NCI-H446 treated with DMSO at 0.1 percent for 48 hours (cell line): ENCODE results near the gene FAP.

Experiments used
- DNase-seq: peaks from one replicate; lab custom pipeline; 2025; lab: John Stamatoyannopoulos, UW

FAP gene

DNA sequence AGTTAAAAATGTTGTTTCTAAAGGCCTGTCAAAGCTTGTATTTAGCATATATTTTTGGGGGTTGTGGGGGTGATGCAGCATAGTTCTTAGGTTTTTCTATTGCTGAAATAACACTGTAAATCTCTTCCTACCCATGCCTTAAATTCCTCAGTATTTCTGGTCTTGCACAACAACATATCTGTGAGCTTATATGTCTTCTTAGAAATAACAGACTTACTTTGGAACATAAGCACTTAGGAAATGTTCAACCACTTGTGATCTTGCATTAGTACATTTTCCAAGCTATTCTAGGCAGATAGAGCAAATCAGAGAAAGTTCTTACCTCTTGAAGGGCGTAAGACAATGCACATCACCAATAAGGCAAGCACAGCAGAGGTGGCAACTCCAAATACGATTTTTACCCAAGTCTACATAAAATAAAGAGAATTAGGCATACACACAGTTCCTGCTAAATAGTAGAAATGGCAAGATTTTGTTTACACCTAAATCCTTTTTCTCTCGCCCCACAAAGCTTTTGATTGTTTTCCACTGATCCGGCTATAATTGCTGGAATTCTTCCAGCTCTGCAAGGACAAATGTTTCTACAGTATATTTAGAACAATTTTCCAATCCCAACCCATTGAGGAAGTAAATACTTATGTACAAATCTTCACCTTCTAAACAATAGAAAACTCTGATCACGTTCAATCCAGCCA, 512 bp downstream of the FAP start:
- no peak for DNase-seq

DNA sequence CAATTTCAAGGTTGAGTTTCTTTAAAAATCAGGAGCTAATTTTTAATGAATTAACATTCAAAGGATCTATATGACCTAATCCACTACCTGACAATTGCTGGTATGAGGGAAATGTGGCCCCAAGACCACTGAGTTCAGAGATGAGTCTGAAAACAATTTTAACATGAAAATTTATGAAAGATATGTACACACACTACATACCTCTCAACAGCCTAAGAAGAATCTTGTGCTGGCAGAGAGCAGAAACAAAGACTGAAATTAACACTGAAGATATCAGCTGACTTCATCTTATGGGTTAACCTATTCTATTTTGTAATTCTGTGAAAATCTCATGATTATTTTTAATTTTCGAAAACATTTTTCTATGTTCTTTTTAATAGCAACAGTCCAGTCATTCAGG, 1.7 kb downstream of the FAP start:
- no peak for DNase-seq

- DNase-seq, result no peak
These were observed 8.4 kb downstream of the FAP start for GRCh38 chr2:162234620-162235462.

- DNase-seq, result no peak
These were observed 10.0 kb downstream of the FAP start for GRCh38 chr2:162233197-162233596.

DNA sequence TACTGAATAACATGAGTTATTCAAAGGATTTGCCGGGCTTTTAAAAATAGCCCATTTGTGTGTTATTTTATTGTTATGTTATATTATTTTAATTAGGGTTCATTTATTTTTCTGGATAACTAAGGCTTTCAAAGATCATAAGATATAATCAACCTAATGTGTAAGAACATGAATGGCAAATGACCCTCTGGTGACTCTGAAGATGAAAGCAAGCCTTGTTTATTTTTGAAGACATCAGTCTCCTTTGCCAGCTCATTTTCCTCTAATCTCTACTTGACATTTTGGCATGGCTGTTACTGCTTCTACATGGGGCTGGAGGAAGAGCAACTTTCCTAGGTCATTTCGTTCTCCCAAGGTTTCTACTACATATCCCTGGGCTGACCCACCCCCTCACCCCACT, 10.6 kb downstream of the FAP start:
- DNase-seq, result no peak

DNA sequence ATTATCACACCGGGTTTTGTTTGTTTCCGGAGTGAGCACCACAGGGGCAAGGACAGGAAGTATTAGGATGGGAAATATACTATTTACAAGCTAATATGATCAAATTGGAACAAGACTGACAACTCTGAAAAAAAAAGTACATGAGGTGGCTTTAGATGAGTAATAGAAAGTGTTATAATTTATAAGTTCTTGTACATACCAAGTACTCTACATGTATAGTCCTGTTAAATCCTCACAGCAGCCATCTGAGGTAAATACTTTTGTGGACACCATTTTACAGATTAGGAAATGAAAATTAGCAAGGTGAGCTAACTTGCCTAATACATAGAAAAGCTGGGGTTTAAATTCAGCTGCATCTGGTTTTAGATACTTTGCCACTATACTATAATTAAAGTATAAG, 11.2 kb downstream of the FAP start:
- DNase-seq, result no peak

GRCh38 chr2:162230761-162231160, 12.5 kb downstream of the FAP start:
- no peak for DNase-seq

DNA sequence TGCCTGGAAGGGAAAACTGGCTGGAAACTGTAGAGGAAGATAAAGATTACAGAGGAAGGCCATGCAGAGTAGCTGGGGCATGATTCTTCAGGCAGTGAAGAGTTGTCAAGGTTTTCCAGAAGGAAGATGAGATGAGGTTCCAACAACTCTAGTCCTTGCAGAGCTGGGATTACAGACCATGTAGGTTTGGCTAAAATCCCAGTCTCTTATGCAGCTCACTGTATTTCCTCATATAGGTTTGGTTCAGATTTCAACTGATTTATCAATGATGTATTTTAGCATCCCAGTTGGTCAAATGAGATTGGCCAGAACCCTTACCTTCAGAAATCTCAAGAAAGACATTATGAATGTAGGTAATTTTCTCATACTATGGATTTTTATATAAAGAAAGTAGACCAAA, 16.4 kb downstream of the FAP start:
- no peak for DNase-seq

GRCh38 chr2:162221064-162221463, 22.2 kb downstream of the FAP start:
- DNase-seq, result peak; percentile 11

- DNase-seq, result no peak
These were observed 22.9 kb downstream of the FAP start for GRCh38 chr2:162220368-162220767.

GRCh38 chr2:162219426-162219825, 23.8 kb downstream of the FAP start:
- no peak for DNase-seq

DNA sequence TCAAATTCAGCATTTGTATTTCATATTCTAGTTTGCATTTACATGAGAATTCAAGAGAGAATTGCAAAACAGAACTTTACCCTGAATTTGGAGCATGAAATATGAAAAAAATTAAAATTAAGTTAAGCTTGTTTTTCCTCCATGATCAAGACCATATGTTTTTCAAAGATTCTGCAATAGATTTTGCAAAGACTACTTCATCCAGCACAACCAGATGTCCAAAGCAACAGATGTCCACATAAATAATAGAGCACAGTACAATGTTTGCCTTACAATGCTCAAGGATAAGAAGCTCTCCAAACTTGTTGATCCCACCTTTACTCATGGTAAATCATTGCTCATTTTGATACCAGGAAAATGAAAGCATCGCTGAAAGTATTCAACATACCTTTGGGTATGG, 25.6 kb downstream of the FAP start:
- DNase-seq, result no peak

DNA sequence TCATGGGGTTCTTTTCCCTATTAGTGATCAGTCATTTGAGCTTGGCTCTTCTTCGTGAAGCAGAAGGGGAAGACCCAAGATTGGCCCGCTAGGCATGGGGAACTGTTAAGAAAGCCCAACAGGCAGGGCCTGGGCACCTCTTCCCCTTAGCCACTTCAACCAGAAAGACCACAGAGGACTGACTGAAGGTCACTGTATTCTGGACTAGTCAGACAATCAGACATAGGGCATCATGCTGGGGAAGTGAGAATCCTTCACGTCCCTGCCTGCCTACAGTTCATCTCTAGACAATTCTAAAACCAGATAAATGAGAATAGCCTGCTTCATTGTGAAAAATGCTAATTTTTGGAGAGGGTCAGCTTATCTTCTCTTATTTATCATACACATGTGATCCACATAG, 28.1 kb downstream of the FAP start:
- DNase-seq, result no peak

GRCh38 chr2:162212366-162212765, 30.9 kb downstream of the FAP start:
- DNase-seq, result no peak

DNA sequence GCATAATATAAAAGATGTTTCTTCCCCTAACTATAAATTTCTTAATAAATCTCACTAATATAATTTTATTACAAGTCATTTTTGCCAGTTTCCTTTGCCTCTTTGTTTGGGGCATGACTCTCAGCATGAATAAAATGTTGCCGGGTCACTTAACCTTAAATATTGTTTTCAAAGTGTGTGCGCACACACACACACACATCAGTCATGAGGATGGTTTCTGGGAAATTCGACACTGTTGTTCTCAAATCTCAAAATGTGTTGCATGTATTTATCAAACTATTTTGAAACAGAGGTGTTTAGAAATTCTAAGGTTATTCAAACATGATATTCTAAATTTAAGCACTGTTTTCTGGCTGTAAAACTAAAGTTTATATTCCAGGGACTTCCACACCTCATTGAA, 31.5 kb downstream of the FAP start:
- no peak for DNase-seq

DNA sequence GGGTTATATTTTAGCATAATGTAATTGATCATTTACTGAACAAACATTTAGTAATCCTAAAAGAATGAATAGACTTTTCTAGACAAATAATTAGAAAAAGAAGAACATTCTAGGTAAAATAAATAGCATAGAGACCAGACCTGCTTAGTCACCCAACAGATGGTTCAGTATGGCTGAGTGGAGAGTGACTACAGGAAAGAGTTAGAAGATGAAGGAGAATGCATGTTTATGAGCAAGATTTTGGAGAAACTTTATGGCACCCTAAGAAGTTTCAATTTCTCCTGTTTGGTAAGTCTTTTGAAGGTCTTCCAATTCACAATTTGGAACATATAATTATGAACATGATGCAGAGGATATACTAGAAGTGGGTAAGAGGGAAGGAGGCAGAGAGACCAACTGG, 32.9 kb downstream of the FAP start:
- DNase-seq, result no peak

GRCh38 chr2:162202203-162202602, 41.0 kb downstream of the FAP start:
- DNase-seq, result no peak

GRCh38 chr2:162200636-162201035, 42.6 kb downstream of the FAP start:
- DNase-seq, result no peak

- no peak for DNase-seq
These were observed 43.3 kb downstream of the FAP start for GRCh38 chr2:162199913-162200312.

DNA sequence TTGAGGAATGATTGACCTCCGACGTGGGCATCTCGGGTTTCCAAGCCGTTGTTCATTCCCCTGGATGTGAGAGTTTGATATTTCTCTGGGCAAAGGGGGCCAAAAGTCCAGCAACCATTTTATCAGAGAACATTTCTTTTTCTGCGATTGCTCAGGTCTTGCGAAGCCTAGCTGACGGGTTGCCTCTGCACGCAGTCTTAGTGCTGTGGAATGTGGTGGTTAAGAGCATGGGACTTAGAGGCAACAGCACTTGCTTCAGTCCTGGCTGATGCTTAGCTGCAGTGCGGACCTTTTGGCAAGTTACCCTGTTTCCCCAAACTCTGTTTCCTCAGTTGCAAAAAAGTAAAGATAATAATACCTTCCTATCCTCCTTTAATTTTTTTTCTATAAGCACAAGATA, 45.0 kb downstream of the FAP start:
- DNase-seq, result no peak

DNA sequence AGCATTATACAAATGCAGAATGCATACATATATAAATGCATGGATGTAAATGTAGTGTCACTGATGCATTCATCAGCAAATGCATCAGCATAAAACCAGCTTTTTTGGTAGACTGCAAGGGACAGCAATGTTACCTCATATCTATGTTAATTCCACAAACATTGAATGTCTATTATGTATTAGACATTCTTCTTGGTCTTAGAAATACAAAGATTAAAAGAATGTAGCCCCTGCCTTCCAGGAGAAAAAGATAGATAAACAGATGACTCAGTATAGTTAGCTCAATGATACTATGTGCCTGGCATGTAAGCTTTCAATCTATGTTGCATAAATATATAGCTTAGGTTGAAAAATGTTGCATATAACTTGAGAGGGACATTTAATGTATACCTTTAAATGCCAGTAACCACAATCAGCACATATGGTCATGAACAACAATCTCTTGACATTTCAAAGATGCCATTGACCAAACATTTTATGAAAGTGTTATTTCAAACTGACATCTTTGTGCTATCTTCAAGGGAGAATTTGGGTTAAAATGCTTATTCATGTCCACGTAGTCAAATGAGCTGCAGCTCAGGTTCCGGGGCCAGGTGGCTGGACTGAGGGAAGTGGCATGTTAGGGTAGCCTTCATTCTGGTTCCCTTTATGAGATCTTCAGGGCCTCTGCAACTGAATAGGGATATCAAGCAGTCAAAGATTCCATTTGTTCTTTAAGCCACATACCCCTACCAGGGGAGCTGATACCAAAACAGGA, 46.0 kb downstream of the FAP start:
- DNase-seq, result no peak

DNA sequence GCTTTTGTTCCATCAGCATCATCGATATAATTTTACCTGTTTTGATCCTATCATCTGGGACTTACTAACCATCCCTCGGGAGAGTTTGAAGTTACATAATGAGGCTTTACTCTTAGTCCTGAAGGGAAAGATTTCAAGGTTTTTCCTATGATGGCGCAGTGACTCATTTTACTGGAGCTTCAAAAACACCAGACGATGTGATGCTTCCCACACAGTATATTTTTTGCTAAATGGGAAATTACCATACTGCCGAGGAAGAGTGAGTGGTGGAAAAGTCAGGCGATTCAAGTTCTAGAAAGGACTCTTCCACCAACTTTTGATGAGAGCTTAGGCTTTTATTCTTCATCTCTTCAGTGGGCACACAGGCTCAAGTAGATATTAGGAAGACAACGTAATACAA, 46.6 kb downstream of the FAP start:
- no peak for DNase-seq

DNA sequence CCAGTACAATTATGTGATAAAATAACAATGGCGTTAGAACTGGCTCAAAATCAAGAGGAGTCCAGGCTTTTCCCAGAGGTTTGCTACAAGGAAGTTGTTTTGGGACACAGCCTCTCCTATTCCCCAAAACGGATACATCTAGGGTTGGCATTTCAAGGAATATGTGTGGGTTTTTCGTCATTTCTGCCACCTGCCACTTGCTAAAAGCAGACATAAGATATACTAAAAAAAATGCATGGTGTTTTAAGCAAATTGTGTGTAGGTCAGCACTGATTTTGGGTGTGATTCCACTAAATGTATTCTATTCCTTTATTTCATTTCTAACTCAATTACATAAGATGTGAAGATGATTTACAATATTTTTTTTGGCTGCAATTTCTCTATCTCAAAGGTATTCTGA, 54.8 kb downstream of the FAP start:
- DNase-seq, result peak; percentile 21
